LNCaP clone FGC (cell line): ENCODE results near the gene GPRASP3.

Experiments used
- DNase-seq: peaks from one replicate; pipeline ENCODE4 v3.0.0-alpha.2; 2011; ENCODE audit warnings: low read depth
- H3K4me3 ChIP-seq: 2 replicates; pipeline ENCODE4 v1.5.1; 2011; ENCODE audit warnings: mild to moderate bottlenecking, low read depth, low read length, control low read depth
- TF ChIP-seq, protein P1 (sequence below): IDR thresholded peaks from 2 replicates; pipeline ENCODE4 v1.5.1; 2012; ENCODE audit warnings: mild to moderate bottlenecking; ENCODE audit not compliant: control insufficient read depth, insufficient read depth; ENCODE audit errors: extremely low read depth

The GPRASP3 gene

DNA sequence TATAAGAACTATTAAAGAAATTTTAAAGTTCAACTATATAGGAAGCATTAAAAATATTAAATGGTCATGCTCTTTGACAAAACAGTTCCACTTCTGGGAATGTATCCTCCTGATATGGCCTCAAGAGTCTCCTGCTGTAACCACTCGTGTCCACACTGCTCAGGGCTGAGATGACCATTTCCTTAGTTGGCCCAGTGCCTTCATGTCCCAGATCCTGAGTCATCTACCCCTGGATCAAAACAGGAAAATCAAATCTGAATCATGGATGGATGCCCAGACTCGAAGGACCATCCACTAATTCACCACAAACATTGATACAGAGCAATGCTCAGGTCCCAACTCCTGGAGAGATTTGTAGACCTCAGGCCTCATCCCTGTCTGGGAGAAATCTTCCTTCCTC, 44.7 kb downstream of the GPRASP3 start:
- H3K4me3 ChIP-seq = no peak overlapping the region
- DNase-seq = no peak
- TF ChIP-seq, protein P1, sequence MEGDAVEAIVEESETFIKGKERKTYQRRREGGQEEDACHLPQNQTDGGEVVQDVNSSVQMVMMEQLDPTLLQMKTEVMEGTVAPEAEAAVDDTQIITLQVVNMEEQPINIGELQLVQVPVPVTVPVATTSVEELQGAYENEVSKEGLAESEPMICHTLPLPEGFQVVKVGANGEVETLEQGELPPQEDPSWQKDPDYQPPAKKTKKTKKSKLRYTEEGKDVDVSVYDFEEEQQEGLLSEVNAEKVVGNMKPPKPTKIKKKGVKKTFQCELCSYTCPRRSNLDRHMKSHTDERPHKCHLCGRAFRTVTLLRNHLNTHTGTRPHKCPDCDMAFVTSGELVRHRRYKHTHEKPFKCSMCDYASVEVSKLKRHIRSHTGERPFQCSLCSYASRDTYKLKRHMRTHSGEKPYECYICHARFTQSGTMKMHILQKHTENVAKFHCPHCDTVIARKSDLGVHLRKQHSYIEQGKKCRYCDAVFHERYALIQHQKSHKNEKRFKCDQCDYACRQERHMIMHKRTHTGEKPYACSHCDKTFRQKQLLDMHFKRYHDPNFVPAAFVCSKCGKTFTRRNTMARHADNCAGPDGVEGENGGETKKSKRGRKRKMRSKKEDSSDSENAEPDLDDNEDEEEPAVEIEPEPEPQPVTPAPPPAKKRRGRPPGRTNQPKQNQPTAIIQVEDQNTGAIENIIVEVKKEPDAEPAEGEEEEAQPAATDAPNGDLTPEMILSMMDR = no peak

DNA sequence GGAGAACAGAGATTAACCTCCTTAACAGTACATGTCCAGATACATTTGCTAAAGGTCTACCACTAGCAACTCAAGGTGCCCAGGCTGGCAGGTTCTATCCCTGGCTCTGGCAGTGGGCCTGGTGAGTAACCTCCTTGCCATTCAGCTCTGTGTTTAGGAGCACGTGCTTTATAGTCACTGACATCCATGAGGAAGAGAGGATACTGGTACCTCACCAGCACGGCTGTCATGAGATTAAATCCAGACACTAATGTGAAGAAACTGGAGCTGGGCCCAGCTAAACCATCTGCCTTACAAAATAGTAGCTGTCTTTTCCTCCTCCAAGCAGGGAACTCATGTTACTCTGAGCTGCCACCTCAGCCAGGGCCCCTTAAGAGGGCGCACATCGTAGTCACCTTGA, 45.3 kb downstream of the GPRASP3 start:
- TF ChIP-seq, protein P1 = no peak
- no peak for DNase-seq
- no peak overlapping the region for H3K4me3 ChIP-seq

DNA sequence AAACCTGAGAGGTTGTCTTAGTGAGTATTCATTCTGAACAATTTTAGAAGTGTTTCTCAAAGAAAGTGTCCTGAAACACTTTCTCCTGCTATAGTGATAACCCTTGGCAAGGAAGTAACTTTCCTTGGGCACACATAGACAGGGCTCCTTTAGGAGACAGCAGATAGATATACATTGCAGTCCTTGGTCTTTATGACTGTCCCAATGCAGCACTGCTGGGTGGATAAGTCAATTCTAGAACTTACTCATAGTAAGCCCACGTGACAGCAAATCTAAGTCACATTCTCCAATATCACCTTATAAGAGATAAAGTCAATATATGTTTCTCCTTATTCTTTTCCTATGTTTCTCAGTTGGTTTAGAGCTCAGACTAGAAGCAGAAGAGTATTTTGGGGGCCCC, 46.7 kb downstream of the GPRASP3 start:
- TF ChIP-seq, protein P1 = no peak
- H3K4me3 ChIP-seq = no peak overlapping the region
- DNase-seq = no peak

DNA sequence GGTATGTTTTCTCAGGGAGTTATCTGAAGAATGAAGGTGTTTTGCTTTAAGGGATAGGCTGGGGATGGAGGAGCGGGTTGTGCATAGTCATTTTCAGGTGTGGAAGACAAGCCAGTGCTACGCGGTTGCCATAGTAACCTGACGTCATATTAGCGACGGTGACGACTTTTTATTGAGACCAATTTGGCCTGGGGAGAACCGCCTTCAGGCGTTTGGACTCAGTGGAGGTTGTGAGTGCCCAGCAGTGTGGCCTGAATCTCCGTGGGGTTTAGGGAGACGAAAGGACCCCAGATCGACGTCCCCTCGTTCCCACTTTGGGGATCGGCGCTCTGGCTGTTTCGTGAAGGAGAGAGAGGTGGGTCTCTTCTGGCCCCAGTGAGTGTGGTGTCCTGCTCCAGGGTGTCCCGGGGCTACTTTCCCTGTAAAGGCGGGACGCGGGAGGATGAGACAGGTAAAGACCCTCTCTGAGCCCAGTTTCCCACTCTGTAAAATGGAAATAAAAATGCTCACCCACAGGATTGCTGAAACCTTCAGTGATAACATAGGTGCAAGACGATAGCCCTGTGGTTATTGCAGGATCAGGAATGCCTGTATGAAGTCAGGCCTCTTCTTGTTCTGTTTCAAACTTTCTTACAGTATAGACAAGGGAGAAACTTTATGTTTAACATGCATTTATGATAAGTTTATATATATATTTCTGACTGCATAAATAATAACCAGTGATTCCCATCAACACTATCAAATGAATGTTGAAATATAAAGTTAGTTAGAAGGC, 48.6 kb downstream of the GPRASP3 start:
- TF ChIP-seq, protein P1 = no peak
- peak; percentile 74 for DNase-seq
- H3K4me3 ChIP-seq = peak overlapping the region; percentile 81
